ENCODE measurements around the gene OR5B2. TPM values are rescaled to one million over a fixed set of nuclear protein-coding genes. Genes with fewer than 3 reads are reported as not detected.

Gene OR5B2
- total and polyA plus RNA-seq, 4 donors: not detected

DNA sequence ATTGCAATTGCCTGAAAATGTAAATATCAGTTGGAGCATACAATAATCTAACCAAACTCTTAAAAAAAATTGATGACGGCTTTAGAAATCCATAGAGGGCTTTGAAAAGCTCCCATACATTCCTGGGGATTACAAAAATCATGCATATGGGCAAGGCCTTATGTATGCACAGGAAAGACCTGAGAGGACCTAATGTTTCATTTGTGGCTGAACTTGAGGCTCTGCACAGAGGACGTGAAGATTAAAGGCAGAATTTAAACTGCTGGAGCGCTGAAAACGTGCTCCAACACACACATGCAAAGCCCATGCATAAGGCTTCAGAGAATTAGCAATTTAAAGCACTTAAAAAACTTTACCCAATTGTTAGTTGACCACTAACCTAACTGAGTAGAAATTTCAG lies 10.6 kb upstream of the OR5B2 start:
- DNase-seq (no peak), ATAC-seq (ENCODE audit: insufficient read depth, low FRiP score) (no peak)
- H3K36me3 ChIP-seq (ENCODE audit: control insufficient read depth in 4 of 4, insufficient read depth in 4 of 4, low read length in 4 of 4): no peaks in the 10 kb centered on the region
- H3K4me1 ChIP-seq (ENCODE audit: control insufficient read depth in 5 of 5, insufficient read depth in 5 of 5, low read length in 5 of 5): no peaks in the 10 kb centered on the region
- no peak for TF ChIP-seq CTCF (IDR thresholded peaks at IDR 0.05; ENCODE audit: control extremely low read depth, extremely low read depth)
- no peak overlapping the region for H3K4me3 ChIP-seq
- peaks cover 0 to 7% (median 1%) of the 10 kb centered on the region in 4 donors for H3K9me3 ChIP-seq (ENCODE audit: control insufficient read depth in 4 of 4, insufficient read depth in 3 of 4, low read length in 3 of 4)
- H3K9ac ChIP-seq (ENCODE audit: insufficient read depth in 1 of 2, low read length in 2 of 2): no peak overlapping the region
- WGBS, 2 donors: 47 to 58% methylated on average over 4 of the region's 4 CpGs
- H3K27ac ChIP-seq (ENCODE audit: low read depth in 1 of 2, low read length in 1 of 2): no peak overlapping the region
- H3K27me3 ChIP-seq (ENCODE audit: control insufficient read depth in 3 of 3, insufficient read depth in 3 of 3, low read length in 2 of 3): no peaks in the 10 kb centered on the region

GRCh38 chr11:58434217-58434616 lies 6.3 kb upstream of the OR5B2 start:
- Histone ChIP-seq H3K9me3 (ENCODE audit: control insufficient read depth in 4 of 4, insufficient read depth in 3 of 4, low read length in 3 of 4) (peaks cover 0 to 4% (median 1%) of the 10 kb centered on the region in 4 donors), H3K36me3 (ENCODE audit: control insufficient read depth in 4 of 4, insufficient read depth in 4 of 4, low read length in 4 of 4) (no peaks in the 10 kb centered on the region), H3K27ac (ENCODE audit: low read depth in 1 of 2, low read length in 1 of 2) (no peak overlapping the region), H3K4me1 (ENCODE audit: control insufficient read depth in 5 of 5, insufficient read depth in 5 of 5, low read length in 5 of 5) (no peaks in the 10 kb centered on the region), H3K27me3 (ENCODE audit: control insufficient read depth in 3 of 3, insufficient read depth in 3 of 3, low read length in 2 of 3) (no peaks in the 10 kb centered on the region), H3K9ac (ENCODE audit: insufficient read depth in 1 of 2, low read length in 2 of 2) (no peak overlapping the region), H3K4me3 (no peak overlapping the region)
- no peak for DNase-seq
- no peak for ATAC-seq (ENCODE audit: insufficient read depth, low FRiP score)
- no peak for TF ChIP-seq CTCF (IDR thresholded peaks at IDR 0.05; ENCODE audit: control extremely low read depth, extremely low read depth)
- 81 to 90% methylated on average over 3 of the region's 3 CpGs for WGBS, 2 donors

DNA sequence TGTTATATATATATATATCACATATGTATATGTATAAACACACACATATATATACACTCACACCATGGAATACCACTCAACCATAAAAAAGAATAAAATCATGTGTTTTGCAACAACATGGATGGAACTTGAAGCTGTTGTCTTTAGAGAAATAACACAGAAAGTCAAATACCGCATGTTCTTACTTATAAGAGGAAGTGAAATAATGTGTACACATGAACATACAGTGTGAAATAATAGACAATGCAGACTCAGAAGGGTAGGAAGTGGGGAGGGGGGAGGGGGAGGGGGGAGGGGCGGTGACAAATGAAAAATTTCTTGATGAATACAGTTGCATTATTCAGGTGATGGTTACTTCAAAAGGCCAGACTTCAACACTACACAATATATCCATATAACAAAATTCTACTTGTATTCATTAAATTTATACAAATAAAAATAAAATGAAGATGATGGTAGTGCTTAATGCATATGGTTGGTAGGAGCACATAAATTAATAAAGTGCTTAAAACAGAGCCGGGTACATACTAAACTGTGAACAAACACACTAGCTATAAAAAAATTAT lies 5.8 kb upstream of the OR5B2 start:
- ATAC-seq (ENCODE audit: insufficient read depth, low FRiP score): no peak
- no peak overlapping the region for H3K9ac ChIP-seq (ENCODE audit: insufficient read depth in 1 of 2, low read length in 2 of 2)
- 57 to 76% methylated on average over 3 of the region's 3 CpGs for WGBS, 2 donors
- peaks cover 0 to 3% (median 1%) of the 10 kb centered on the region in 4 donors for H3K9me3 ChIP-seq (ENCODE audit: control insufficient read depth in 4 of 4, insufficient read depth in 3 of 4, low read length in 3 of 4)
- no peaks in the 10 kb centered on the region for H3K27me3 ChIP-seq (ENCODE audit: control insufficient read depth in 3 of 3, insufficient read depth in 3 of 3, low read length in 2 of 3)
- DNase-seq: no peak
- no peaks in the 10 kb centered on the region for H3K4me1 ChIP-seq (ENCODE audit: control insufficient read depth in 5 of 5, insufficient read depth in 5 of 5, low read length in 5 of 5)
- no peak overlapping the region for H3K4me3 ChIP-seq
- TF ChIP-seq CTCF (IDR thresholded peaks at IDR 0.05; ENCODE audit: control extremely low read depth, extremely low read depth): no peak
- no peaks in the 10 kb centered on the region for H3K36me3 ChIP-seq (ENCODE audit: control insufficient read depth in 4 of 4, insufficient read depth in 4 of 4, low read length in 4 of 4)
- no peak overlapping the region for H3K27ac ChIP-seq (ENCODE audit: low read depth in 1 of 2, low read length in 1 of 2)

DNA sequence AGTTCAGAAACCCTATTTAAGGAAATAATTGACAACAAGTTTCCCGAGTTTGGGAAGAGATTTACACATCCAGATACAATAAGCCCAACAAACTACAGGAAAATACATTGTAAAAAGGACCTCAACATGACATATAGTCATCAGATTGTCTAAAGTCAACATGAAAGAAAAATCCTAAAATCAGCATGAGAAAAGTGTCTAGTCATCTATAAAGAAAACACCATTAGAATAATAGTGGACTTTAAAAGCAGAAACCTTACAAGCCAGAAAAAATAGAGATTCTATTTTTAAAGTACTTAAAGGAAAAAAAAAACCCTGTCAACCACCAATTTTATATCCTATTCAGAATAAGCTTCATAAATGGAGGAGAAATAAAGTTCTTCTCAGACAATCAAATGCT lies 1.4 kb upstream of the OR5B2 start:
- DNase-seq (no peak), ATAC-seq (ENCODE audit: insufficient read depth, low FRiP score) (no peak)
- no peak overlapping the region for H3K9ac ChIP-seq (ENCODE audit: insufficient read depth in 1 of 2, low read length in 2 of 2)
- peaks cover 0 to 9% (median 0%) of the 10 kb centered on the region in 4 donors for H3K9me3 ChIP-seq (ENCODE audit: control insufficient read depth in 4 of 4, insufficient read depth in 3 of 4, low read length in 3 of 4)
- no peak overlapping the region for H3K4me3 ChIP-seq
- TF ChIP-seq CTCF (IDR thresholded peaks at IDR 0.05; ENCODE audit: control extremely low read depth, extremely low read depth): no peak
- 48 to 68% methylated on average over 1 of the region's 1 CpG for WGBS, 2 donors
- no peaks in the 10 kb centered on the region for H3K27me3 ChIP-seq (ENCODE audit: control insufficient read depth in 3 of 3, insufficient read depth in 3 of 3, low read length in 2 of 3)
- no peaks in the 10 kb centered on the region for H3K36me3 ChIP-seq (ENCODE audit: control insufficient read depth in 4 of 4, insufficient read depth in 4 of 4, low read length in 4 of 4)
- H3K27ac ChIP-seq (ENCODE audit: low read depth in 1 of 2, low read length in 1 of 2): no peak overlapping the region
- H3K4me1 ChIP-seq (ENCODE audit: control insufficient read depth in 5 of 5, insufficient read depth in 5 of 5, low read length in 5 of 5): no peaks in the 10 kb centered on the region
